ENCODE measurements around the gene PDXDC1.
A peak's percentile ranks its signal among the peaks of the same experiment; 100 is the strongest.
"Not testable (repeated sequence)": the region's sequence is repeated elsewhere in the genome, so short reads cannot be mapped to it uniquely, and the experiment has no call there.

PDXDC1 gene

GRCh38 chr16:15135483-15136360 lies 160.9 kb downstream of the PDXDC1 start:
- not testable (repeated sequence) for DNase-seq (ENCODE audit: low read depth)

- DNase-seq (ENCODE audit: low read depth) = not testable (repeated sequence)
Measured at GRCh38 chr16:15137514-15137913, 162.7 kb downstream of the PDXDC1 start.

GRCh38 chr16:15140444-15141365 lies 165.9 kb downstream of the PDXDC1 start:
- DNase-seq (ENCODE audit: low read depth) = not testable (repeated sequence)

GRCh38 chr16:15141586-15141985 lies 166.8 kb downstream of the PDXDC1 start:
- no peak for DNase-seq (ENCODE audit: low read depth)

GRCh38 chr16:15142107-15142890 lies 167.5 kb downstream of the PDXDC1 start:
- not testable (repeated sequence) for DNase-seq (ENCODE audit: low read depth)

- DNase-seq (ENCODE audit: low read depth) = not testable (repeated sequence)
Measured at GRCh38 chr16:15142891-15143600, 168.2 kb downstream of the PDXDC1 start.

- not testable (repeated sequence) for DNase-seq (ENCODE audit: low read depth)
Measured at GRCh38 chr16:15143601-15144091, 168.8 kb downstream of the PDXDC1 start.

- not testable (repeated sequence) for DNase-seq (ENCODE audit: low read depth)
Measured at GRCh38 chr16:15144092-15144631, 169.3 kb downstream of the PDXDC1 start.

- not testable (repeated sequence) for DNase-seq (ENCODE audit: low read depth)
Measured at GRCh38 chr16:15144781-15145417, 170.1 kb downstream of the PDXDC1 start.

GRCh38 chr16:15145418-15146263 lies 170.8 kb downstream of the PDXDC1 start:
- DNase-seq (ENCODE audit: low read depth) = not testable (repeated sequence)

- DNase-seq (ENCODE audit: low read depth) = not testable (repeated sequence)
Measured at GRCh38 chr16:15146264-15146662, 171.4 kb downstream of the PDXDC1 start.

- not testable (repeated sequence) for DNase-seq (ENCODE audit: low read depth)
Measured at GRCh38 chr16:15148831-15149230, 174.0 kb downstream of the PDXDC1 start.

GRCh38 chr16:15149260-15149659 lies 174.4 kb downstream of the PDXDC1 start:
- not testable (repeated sequence) for DNase-seq (ENCODE audit: low read depth)

GRCh38 chr16:15154005-15154404 lies 179.2 kb downstream of the PDXDC1 start:
- DNase-seq (ENCODE audit: low read depth) = not testable (repeated sequence)

- DNase-seq (ENCODE audit: low read depth) = peak; percentile 73
Measured at GRCh38 chr16:15154650-15155562, 180.1 kb downstream of the PDXDC1 start.

GRCh38 chr16:15157644-15158043 lies 182.8 kb downstream of the PDXDC1 start:
- DNase-seq (ENCODE audit: low read depth) = not testable (repeated sequence)

- not testable (repeated sequence) for DNase-seq (ENCODE audit: low read depth)
Measured at GRCh38 chr16:15159671-15160070, 184.8 kb downstream of the PDXDC1 start.

GRCh38 chr16:15160571-15160970 lies 185.7 kb downstream of the PDXDC1 start:
- DNase-seq (ENCODE audit: low read depth) = not testable (repeated sequence)

All from activated T-cell treated with anti-CD3 and anti-CD28 coated beads for 1 hour (primary cell).